ENCODE results near the gene HES7. TPM values are rescaled to one million over a fixed set of nuclear protein-coding genes. Genes with fewer than 3 reads are reported as not detected.

The HES7 gene
- total and polyA plus RNA-seq, 9 of the 15 experiments (the other 6 are each of a cell fraction or from before 2014, with no cell fraction given), result 0.03 to 1.7 (median 0.14) TPM; not detected in 1

DNA sequence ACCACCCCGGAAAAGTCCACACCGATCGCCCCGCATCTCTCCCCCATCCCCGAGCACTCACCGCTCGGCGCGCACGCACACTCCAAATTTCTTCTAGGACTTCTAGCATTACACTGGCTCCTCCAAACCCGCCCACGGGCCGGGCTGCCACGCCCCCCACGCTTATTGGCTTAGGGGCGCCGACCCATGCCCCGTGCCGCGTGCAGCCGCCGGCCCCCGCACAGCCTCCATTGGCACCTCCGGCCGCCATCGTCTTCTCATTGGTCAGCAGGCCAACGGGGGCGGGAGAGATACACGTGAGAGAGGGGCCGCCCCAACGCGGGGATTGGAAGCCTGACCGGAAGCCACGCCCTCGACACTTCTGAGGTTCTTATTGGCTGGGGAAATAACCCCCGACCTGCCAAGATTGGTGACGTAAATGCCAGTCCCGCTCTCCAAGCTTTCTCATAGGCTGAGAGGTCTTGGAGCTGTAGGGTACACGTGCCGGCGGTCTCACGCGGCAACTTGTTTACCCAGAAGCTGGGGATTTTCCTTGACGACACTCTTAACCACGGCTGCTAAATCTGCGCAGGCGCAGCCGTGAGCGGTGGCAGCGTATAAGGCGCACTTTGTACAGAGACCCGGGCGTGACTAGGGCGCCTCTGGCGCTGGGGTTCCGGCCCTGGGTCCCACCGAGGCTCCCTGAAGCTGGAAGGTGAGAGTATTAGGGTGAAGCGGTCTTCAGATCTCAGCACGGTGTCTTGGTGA lies 32.5 kb upstream of the HES7 start (continued):
- TF ChIP-seq, protein P1, sequence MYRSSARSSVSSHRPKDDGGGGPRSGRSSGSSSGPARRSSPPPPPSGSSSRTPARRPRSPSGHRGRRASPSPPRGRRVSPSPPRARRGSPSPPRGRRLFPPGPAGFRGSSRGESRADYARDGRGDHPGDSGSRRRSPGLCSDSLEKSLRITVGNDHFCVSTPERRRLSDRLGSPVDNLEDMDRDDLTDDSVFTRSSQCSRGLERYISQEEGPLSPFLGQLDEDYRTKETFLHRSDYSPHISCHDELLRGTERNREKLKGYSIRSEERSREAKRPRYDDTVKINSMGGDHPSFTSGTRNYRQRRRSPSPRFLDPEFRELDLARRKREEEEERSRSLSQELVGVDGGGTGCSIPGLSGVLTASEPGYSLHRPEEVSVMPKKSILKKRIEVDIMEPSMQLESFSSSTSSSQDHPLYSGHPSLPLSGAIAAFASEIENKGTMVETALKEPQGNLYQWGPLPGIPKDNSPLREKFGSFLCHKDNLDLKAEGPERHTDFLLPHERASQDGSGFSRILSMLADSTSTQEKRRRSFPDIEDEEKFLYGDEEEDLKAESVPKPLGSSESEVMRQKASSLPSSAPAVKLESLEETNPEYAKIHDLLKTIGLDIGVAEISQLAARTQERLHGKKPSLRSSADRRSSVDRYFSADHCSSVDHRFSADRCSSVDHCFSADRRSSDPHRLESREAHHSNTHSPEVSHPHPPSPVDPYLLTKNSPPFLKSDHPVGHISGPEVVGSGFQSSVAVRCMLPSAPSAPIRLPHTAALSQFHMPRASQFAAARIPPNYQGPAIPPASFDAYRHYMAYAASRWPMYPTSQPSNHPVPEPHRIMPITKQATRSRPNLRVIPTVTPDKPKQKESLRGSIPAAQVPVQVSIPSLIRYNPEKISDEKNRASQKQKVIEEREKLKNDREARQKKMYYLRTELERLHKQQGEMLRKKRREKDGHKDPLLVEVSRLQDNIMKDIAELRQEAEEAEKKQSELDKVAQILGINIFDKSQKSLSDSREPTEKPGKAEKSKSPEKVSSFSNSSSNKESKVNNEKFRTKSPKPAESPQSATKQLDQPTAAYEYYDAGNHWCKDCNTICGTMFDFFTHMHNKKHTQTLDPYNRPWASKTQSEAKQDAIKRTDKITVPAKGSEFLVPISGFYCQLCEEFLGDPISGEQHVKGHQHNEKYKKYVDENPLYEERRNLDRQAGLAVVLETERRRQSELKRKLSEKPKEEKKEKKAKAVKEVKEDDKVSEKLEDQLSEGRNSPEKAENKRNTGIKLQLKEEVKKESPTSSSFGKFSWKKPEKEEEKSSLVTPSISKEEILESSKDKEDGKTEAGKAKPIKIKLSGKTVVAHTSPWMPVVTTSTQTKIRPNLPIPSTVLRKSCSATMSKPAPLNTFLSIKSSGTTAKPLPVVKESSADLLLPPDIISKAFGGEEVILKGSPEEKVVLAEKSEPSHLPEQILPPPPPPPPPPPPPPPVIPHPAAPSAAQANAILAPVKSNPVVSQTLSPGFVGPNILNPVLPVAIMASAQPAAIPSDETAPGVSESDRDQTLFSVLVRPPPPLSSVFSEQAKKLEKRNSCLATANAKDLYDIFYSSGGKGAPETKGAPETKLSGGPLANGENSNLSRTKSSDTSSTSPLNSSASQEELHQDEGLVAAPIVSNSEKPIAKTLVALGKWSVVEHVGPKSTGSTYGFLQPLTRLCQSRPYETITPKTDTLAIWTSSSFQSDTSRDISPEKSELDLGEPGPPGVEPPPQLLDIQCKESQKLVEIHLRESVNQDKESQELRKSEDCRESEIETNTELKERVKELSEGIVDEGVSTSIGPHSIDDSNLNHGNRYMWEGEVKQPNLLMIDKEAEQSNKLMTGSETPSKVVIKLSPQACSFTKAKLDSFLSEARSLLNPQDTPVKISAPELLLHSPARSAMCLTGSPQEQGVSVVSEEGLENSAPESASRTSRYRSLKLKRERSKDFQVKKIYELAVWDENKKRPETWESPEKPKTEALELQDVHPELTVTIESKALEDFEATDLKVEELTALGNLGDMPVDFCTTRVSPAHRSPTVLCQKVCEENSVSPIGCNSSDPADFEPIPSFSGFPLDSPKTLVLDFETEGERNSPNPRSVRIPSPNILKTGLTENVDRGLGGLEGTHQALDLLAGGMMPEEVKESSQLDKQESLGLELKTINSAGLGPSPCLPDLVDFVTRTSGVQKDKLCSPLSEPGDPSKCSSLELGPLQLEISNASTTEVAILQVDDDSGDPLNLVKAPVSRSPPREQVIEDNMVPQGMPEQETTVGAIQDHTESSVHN (IDR thresholded peaks at IDR 0.05; ENCODE audit: borderline replicate concordance in 1 of 2, low read depth in 1 of 2), result peak in 1 of 2 experiments; percentile 95; a peak in 2 of 4 replicates
- no peak for TF ChIP-seq SNRNP70 (optimal IDR thresholded peaks at IDR 0.05; ENCODE audit: low read depth, low read length)
- TF ChIP-seq, protein P2, sequence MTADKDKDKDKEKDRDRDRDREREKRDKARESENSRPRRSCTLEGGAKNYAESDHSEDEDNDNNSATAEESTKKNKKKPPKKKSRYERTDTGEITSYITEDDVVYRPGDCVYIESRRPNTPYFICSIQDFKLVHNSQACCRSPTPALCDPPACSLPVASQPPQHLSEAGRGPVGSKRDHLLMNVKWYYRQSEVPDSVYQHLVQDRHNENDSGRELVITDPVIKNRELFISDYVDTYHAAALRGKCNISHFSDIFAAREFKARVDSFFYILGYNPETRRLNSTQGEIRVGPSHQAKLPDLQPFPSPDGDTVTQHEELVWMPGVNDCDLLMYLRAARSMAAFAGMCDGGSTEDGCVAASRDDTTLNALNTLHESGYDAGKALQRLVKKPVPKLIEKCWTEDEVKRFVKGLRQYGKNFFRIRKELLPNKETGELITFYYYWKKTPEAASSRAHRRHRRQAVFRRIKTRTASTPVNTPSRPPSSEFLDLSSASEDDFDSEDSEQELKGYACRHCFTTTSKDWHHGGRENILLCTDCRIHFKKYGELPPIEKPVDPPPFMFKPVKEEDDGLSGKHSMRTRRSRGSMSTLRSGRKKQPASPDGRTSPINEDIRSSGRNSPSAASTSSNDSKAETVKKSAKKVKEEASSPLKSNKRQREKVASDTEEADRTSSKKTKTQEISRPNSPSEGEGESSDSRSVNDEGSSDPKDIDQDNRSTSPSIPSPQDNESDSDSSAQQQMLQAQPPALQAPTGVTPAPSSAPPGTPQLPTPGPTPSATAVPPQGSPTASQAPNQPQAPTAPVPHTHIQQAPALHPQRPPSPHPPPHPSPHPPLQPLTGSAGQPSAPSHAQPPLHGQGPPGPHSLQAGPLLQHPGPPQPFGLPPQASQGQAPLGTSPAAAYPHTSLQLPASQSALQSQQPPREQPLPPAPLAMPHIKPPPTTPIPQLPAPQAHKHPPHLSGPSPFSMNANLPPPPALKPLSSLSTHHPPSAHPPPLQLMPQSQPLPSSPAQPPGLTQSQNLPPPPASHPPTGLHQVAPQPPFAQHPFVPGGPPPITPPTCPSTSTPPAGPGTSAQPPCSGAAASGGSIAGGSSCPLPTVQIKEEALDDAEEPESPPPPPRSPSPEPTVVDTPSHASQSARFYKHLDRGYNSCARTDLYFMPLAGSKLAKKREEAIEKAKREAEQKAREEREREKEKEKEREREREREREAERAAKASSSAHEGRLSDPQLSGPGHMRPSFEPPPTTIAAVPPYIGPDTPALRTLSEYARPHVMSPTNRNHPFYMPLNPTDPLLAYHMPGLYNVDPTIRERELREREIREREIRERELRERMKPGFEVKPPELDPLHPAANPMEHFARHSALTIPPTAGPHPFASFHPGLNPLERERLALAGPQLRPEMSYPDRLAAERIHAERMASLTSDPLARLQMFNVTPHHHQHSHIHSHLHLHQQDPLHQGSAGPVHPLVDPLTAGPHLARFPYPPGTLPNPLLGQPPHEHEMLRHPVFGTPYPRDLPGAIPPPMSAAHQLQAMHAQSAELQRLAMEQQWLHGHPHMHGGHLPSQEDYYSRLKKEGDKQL (CRISPR knock-in tag; IDR thresholded peaks at IDR 0.05; ENCODE audit: borderline replicate concordance), result no peak
- TF ChIP-seq, protein P3, sequence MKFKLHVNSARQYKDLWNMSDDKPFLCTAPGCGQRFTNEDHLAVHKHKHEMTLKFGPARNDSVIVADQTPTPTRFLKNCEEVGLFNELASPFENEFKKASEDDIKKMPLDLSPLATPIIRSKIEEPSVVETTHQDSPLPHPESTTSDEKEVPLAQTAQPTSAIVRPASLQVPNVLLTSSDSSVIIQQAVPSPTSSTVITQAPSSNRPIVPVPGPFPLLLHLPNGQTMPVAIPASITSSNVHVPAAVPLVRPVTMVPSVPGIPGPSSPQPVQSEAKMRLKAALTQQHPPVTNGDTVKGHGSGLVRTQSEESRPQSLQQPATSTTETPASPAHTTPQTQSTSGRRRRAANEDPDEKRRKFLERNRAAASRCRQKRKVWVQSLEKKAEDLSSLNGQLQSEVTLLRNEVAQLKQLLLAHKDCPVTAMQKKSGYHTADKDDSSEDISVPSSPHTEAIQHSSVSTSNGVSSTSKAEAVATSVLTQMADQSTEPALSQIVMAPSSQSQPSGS (CRISPR knock-in tag; IDR thresholded peaks at IDR 0.05), result no peak
- TF ChIP-seq ZNF354B (CRISPR knock-in tag; IDR thresholded peaks at IDR 0.05), result no peak
- TF ChIP-seq ZNF146 (CRISPR knock-in tag; IDR thresholded peaks at IDR 0.05; ENCODE audit: unreplicated experiment), result no peak
- TF ChIP-seq FOS (IDR thresholded peaks at IDR 0.05; ENCODE audit: extremely low read depth, insufficient read length), result peak; percentile 90
- no peak for TF ChIP-seq NFIX (CRISPR knock-in tag; IDR thresholded peaks at IDR 0.05; ENCODE audit: low read depth)
- TF ChIP-seq ZNF184 (CRISPR knock-in tag; IDR thresholded peaks at IDR 0.05), result no peak
- TF ChIP-seq PRPF4 (IDR thresholded peaks at IDR 0.05; ENCODE audit: insufficient read depth, low read depth, low read length, poor library complexity, severe bottlenecking), result no peak
- TF ChIP-seq PHF21A (IDR thresholded peaks at IDR 0.05; ENCODE audit: borderline replicate concordance, low read depth), result no peak

Data from K562 (cell line).